Ishikawa (cell line): ENCODE data around the gene A1CF.

Experiments used
- CEBPB ChIP-seq: IDR thresholded peaks from 2 replicates; pipeline ENCODE4 v1.6.1; 2012
- CREB1 ChIP-seq: IDR thresholded peaks from 2 replicates; pipeline ENCODE4 v1.6.1; 2012; ENCODE audit warnings: low read depth
- EGR1 ChIP-seq: IDR thresholded peaks from 2 replicates; pipeline ENCODE4 v1.6.1; 2012
- EP300 ChIP-seq: IDR thresholded peaks from 2 replicates; pipeline ENCODE4 v1.6.1; 2012; ENCODE audit warnings: borderline replicate concordance
- FOXM1 ChIP-seq: IDR thresholded peaks from 2 replicates; pipeline ENCODE4 v1.6.1; 2012; ENCODE audit warnings: low read depth, borderline replicate concordance
- NFIC ChIP-seq: IDR thresholded peaks from 2 replicates; pipeline ENCODE4 v1.6.1; 2012
- RAD21 ChIP-seq: IDR thresholded peaks from 2 replicates; pipeline ENCODE4 v1.6.1; 2012; ENCODE audit warnings: low read depth
- TAF1 ChIP-seq: IDR thresholded peaks from 2 replicates; pipeline ENCODE4 v1.6.1; 2012; ENCODE audit warnings: low read depth, mild to moderate bottlenecking
- TCF12 ChIP-seq: IDR thresholded peaks from 2 replicates; pipeline ENCODE4 v1.6.1; 2012; ENCODE audit warnings: low read depth
- TEAD4 ChIP-seq: IDR thresholded peaks from 2 replicates; pipeline ENCODE4 v1.6.1; 2012
- YY1 ChIP-seq: IDR thresholded peaks from 2 replicates; pipeline ENCODE4 v1.6.1; 2012; ENCODE audit warnings: low read depth
- ZBTB7A ChIP-seq: IDR thresholded peaks from 2 replicates; pipeline ENCODE4 v1.6.1; 2012; ENCODE audit warnings: low read depth
- TF ChIP-seq, protein P1 (sequence below): IDR thresholded peaks from 2 replicates; pipeline ENCODE4 v1.6.1; 2012; ENCODE audit warnings: low read depth, mild to moderate bottlenecking
- TF ChIP-seq, protein P2 (sequence below): IDR thresholded peaks from 2 replicates; pipeline ENCODE4 v1.6.1; 2012
- TF ChIP-seq, protein P3 (sequence below): IDR thresholded peaks from 2 replicates; pipeline ENCODE4 v1.6.1; 2012

A1CF gene

DNA sequence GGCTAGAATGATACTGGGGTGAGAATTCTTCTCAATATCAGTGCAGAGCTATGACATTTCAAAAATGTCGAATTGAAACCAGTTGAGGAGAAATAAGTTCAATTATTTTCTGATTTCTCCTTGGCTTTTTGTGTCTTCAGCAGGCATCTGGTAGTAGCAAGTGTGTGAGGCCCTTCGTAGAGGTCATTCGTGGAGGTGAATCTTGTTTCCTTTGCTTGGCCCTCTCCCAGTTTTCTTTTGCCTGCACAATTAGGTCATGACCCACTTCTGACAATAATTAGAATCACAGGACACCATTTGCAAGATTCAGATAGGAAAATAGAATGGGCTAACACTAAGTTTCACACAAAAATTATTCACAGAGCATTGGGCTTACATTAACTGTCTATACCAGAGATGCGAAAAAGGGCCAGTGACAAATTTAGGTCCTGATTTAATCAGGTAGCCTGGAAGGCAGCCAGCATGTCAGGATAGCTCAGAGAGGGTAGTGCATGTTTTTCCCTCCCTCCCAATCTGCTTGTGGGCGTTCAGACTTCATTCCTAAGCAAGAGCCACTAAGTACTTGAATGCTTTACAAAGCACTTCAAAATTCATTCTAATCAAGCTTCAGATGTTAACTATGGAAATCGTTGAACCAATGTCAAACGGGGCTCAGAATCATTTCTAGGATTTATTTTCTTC, 24.0 kb upstream of the A1CF start:
- TF ChIP-seq EGR1: no peak
- TF ChIP-seq, protein P1, sequence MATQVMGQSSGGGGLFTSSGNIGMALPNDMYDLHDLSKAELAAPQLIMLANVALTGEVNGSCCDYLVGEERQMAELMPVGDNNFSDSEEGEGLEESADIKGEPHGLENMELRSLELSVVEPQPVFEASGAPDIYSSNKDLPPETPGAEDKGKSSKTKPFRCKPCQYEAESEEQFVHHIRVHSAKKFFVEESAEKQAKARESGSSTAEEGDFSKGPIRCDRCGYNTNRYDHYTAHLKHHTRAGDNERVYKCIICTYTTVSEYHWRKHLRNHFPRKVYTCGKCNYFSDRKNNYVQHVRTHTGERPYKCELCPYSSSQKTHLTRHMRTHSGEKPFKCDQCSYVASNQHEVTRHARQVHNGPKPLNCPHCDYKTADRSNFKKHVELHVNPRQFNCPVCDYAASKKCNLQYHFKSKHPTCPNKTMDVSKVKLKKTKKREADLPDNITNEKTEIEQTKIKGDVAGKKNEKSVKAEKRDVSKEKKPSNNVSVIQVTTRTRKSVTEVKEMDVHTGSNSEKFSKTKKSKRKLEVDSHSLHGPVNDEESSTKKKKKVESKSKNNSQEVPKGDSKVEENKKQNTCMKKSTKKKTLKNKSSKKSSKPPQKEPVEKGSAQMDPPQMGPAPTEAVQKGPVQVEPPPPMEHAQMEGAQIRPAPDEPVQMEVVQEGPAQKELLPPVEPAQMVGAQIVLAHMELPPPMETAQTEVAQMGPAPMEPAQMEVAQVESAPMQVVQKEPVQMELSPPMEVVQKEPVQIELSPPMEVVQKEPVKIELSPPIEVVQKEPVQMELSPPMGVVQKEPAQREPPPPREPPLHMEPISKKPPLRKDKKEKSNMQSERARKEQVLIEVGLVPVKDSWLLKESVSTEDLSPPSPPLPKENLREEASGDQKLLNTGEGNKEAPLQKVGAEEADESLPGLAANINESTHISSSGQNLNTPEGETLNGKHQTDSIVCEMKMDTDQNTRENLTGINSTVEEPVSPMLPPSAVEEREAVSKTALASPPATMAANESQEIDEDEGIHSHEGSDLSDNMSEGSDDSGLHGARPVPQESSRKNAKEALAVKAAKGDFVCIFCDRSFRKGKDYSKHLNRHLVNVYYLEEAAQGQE: no peak
- TF ChIP-seq NFIC: no peak
- TF ChIP-seq, protein P2, sequence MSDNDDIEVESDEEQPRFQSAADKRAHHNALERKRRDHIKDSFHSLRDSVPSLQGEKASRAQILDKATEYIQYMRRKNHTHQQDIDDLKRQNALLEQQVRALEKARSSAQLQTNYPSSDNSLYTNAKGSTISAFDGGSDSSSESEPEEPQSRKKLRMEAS: no peak
- no peak for TF ChIP-seq TAF1
- no peak for TF ChIP-seq CREB1
- TF ChIP-seq EP300: no peak
- TF ChIP-seq, protein P3, sequence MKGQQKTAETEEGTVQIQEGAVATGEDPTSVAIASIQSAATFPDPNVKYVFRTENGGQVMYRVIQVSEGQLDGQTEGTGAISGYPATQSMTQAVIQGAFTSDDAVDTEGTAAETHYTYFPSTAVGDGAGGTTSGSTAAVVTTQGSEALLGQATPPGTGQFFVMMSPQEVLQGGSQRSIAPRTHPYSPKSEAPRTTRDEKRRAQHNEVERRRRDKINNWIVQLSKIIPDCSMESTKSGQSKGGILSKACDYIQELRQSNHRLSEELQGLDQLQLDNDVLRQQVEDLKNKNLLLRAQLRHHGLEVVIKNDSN: no peak
- no peak for TF ChIP-seq TEAD4
- no peak for TF ChIP-seq YY1
- no peak for TF ChIP-seq TCF12
- no peak for TF ChIP-seq RAD21

DNA sequence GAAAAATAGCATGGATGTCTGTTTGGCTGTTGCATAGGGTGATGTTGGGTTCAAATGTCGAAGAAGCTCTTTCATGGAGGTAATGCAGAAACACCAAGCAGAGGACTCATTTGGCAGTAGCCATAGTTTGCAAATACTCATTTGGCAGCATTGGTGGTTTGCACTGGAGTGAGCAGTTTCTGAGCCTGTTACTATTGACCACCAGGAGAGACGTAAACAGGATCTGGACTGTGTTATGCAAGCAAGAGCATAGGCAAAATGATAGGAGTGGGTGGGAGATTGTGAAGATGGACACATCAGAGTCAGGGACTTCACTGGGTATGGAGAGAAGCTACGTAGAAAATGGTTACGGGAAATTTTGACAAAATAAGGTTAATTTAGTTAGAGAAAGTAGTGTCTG, 22.9 kb upstream of the A1CF start:
- TF ChIP-seq TEAD4 (no peak), FOXM1 (no peak), NFIC (no peak), RAD21 (no peak), EGR1 (no peak)
- TF ChIP-seq, protein P1: no peak
- TF ChIP-seq, protein P3: no peak

DNA sequence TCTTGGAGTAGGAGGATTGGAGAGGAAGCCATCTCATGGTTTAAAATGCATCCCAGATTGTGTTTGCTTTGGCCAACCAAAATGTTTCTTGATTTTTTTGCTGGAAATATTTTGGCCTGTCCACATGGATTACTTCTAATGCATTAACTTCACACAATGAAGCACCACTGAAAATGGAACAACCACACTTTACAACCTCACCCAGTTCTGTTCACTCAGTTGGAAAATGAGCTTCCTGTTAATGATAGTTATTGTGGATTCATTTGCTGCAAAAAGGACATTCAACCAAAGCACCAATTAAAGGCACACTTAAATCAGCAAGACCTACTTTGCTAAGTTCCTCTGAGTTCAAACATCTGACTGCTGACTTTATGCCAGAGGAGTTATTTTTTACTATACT, 11.3 kb upstream of the A1CF start:
- TF ChIP-seq TCF12 (no peak), YY1 (no peak), FOXM1 (no peak), TEAD4 (no peak), EP300 (no peak), RAD21 (no peak), CREB1 (no peak), CEBPB (no peak), NFIC (no peak), ZBTB7A (no peak), EGR1 (no peak)
- TF ChIP-seq, protein P3: no peak
- TF ChIP-seq, protein P2: no peak
- TF ChIP-seq, protein P1: no peak

DNA sequence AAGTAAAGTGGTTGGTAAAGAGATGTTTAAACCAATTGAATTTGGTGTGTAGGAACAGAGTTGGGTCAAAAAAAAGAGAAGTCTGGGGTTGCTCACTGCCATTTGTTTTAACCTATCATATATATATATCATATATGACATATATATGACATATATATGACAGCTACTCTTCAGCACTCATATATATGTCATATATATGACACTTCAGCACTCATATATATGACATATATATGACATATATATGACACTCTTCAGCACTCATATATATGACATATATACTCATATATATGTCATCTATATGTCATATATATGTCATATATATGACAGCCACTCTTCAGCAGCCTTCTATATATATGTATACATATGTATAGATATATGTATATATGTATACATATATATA, 8.9 kb upstream of the A1CF start:
- TF ChIP-seq RAD21: no peak
- TF ChIP-seq TCF12: no peak
- no peak for TF ChIP-seq ZBTB7A
- TF ChIP-seq FOXM1: no peak
- TF ChIP-seq, protein P2: no peak
- no peak for TF ChIP-seq EP300
- TF ChIP-seq EGR1: no peak
- TF ChIP-seq, protein P3: no peak
- TF ChIP-seq TEAD4: no peak
- TF ChIP-seq TAF1: no peak
- no peak for TF ChIP-seq NFIC
- TF ChIP-seq YY1: no peak
- TF ChIP-seq, protein P1: no peak
- no peak for TF ChIP-seq CREB1
- TF ChIP-seq CEBPB: no peak
